HT-29 (cell line): ENCODE data around the gene CAND2. TPM values are rescaled to one million over a fixed set of nuclear protein-coding genes. Genes with fewer than 3 reads are reported as not detected.
A peak's percentile ranks its signal among the peaks of the same experiment; 100 is the strongest.
"Not testable (repeated sequence)": the region's sequence is repeated elsewhere in the genome, so short reads cannot be mapped to it uniquely, and the experiment has no call there.

Experiments used
- DNase-seq: peaks from one replicate; pipeline ENCODE4 v3.0.0-alpha.2; 2015; ENCODE audit warnings: low spot score
- total RNA-seq: library from RNA; depleted of rRNA; stranded (reverse); fragments of >200 nt; shearing (Covaris generic); gene quantifications from 2 replicates; pipeline ENCODE4 v1.2.3, GENCODE V29; 2014

The CAND2 gene
- total RNA-seq, 1 experiment from 2014 or later, result not detected

- no peak for DNase-seq
Observed at GRCh38 chr3:12771236-12771635, 25.2 kb upstream of the CAND2 start.

DNA sequence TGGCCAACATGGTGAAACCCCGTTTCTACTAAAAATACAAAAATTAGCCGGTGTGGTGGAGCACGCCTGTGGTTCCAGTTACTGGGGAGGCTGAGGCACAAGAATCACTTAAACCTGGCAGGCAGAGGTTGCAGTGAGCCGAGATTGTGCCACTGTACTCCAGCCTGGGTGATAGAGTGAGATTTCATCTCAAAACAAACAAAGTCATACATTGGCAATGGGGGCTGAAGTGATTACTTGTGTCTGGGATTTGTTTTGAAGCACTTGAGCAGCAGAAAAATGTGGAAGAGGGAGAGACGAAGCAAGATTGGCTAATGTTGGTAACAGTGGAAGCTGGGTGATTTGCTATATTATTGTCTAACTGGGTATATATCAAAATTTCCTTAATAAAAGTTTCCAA, 24.0 kb upstream of the CAND2 start:
- no peak for DNase-seq

GRCh38 chr3:12773030-12773709, 23.3 kb upstream of the CAND2 start:
- DNase-seq, result no peak

- no peak for DNase-seq
Observed at GRCh38 chr3:12773710-12774086, 22.8 kb upstream of the CAND2 start.

GRCh38 chr3:12774619-12775018, 21.9 kb upstream of the CAND2 start:
- no peak for DNase-seq

GRCh38 chr3:12775226-12775625, 21.3 kb upstream of the CAND2 start:
- DNase-seq, result no peak

- DNase-seq, result not testable (repeated sequence)
Observed at GRCh38 chr3:12775970-12776369, 20.5 kb upstream of the CAND2 start.

GRCh38 chr3:12777171-12777570, 19.3 kb upstream of the CAND2 start:
- DNase-seq, result no peak

DNA sequence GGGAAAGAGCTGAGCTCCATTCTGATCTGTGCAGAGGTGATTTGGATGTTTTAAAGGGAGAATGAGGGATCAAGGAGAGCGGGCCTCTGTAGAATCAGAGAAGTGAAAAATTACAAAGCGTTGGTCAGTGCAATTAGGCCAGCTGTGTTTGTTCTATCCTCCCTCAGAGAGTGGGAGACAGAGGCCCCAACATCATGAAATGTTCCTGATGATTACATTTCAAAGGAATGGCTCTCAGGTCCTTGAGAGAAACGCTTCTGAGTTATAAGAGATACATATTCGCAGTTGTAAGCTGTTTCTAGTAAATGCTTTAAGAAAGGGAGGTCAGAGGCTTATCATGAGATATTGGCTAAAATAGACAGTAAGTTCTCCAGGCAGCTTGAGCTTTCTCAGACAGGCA, 15.7 kb upstream of the CAND2 start:
- DNase-seq, result no peak

DNA sequence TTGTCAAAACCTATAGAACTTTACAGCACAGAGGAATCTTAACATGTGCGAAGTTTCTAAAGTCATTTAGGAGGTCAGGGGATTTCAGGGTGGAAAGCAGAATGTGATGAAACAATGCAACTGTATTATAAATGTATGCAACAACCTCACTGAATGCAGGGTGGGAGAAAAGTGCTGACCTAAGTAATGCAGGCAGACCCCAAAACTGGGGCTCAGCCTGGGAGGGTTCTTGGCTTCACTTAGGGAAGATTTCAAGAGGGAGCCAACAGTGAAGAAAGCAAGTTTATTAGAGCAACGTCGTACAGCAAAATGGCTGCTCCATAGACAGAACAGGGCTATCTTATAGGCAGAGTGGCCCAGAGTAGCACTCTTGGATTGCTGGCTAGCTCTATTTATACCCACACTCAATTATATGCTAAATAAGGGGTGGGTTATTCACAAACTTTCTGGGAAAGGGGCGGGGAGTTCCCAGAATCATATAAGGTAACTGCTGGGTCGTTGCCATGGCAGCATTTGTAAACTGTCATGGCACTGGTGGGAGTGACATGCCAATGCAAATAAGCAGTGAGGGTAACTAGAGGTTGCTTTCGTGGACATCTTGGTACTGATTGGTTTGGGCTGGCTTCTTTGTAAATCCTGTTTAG, 14.2 kb upstream of the CAND2 start:
- no peak for DNase-seq

DNA sequence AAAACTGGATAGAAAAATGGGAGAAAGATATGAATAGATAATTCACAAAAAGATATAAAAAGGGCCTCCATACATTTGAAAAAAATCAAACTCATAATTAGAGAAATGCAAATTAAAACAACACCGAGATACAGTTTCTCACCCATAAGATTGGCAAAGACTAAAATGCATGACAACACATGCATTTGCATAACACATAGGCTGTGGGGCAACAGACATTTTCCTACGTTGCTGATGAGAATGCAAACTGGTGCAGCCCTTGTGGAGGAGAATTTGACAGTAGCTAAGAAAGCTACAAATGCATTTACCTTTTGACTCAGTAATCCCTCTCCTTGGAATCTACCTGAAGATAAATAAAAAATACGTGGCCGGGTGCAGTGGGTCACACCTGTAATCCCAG, 11.4 kb upstream of the CAND2 start:
- no peak for DNase-seq

GRCh38 chr3:12787346-12787745, 9.1 kb upstream of the CAND2 start:
- peak; percentile 36 for DNase-seq

DNA sequence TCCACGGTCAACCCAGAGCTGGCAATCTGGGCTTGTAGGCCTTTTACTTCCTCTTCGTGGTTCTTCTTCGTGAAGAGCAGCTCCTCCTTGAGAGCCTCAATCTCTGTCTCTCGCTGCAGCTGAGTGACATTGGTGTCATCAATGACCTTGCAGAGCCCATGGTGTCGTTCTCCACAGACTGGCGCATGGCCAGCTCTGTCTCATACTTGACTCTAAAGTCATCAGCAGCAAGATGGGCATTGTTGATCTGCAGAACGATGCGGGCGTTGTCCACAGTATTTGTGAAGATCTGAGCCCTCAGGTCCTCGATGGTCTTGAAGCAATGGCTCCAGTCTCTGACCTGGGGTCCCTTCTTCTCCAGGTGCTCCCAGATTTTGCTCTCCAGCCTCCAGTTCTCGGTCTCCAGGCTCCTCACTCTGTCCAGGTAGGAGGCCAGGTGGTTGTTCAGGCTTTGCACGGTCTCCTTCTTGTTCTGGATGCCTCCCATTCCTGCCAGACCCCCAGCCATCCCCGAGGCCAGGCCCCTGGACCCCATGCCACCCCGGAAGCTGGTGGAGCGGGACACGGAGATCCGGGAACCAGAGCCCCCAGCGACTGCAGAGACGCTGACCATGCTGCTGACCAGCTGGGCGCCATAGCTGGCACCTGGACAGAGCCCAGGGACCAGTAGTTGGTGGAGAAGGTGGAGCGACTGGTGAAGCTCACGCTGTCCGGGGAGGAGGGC, 8.4 kb upstream of the CAND2 start:
- not testable (repeated sequence) for DNase-seq

DNA sequence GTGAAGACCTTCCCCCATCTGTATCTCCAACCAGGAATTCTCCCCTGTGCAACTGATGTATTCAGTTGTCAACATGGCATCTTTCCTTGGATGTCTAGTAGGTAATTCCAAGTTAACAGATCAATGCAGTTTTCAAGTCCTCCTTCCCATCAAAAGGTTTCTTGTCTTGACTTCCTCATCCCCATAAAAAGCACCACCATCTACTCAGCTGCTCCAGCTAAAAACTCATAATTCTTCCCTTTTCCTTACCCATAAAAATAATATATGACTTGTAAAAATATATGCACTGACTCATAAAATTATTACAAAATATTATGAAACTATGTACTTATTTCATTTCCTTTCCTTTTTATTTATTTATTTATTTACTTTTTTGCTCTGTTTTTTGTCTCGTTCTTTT, 5.0 kb upstream of the CAND2 start:
- DNase-seq, result no peak

DNA sequence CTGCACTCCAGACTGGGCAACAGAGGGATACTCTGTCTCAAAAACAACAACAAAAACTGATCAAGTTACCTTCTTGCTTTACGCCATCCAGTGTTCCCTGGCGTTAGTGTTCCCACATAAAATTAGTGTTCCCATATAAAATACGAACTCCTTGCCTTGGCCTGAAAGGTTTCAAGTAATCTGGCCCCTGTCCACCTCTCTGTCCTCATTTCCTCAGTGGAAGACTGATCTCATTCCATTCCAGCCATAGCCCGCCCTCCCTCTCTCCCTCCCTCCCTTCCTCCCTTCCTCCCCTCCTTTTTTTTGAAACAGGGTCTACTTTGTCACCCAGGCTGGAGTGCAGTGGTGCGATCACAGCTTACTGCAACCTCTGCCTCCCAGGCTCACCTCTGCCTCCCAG, 2.8 kb upstream of the CAND2 start:
- DNase-seq, result no peak

GRCh38 chr3:12797124-12797891, 828 bp downstream of the CAND2 start:
- no peak for DNase-seq

- DNase-seq, result no peak
Observed at GRCh38 chr3:12797892-12798558, 1.5 kb downstream of the CAND2 start.

GRCh38 chr3:12798559-12799179, 2.2 kb downstream of the CAND2 start:
- no peak for DNase-seq

DNA sequence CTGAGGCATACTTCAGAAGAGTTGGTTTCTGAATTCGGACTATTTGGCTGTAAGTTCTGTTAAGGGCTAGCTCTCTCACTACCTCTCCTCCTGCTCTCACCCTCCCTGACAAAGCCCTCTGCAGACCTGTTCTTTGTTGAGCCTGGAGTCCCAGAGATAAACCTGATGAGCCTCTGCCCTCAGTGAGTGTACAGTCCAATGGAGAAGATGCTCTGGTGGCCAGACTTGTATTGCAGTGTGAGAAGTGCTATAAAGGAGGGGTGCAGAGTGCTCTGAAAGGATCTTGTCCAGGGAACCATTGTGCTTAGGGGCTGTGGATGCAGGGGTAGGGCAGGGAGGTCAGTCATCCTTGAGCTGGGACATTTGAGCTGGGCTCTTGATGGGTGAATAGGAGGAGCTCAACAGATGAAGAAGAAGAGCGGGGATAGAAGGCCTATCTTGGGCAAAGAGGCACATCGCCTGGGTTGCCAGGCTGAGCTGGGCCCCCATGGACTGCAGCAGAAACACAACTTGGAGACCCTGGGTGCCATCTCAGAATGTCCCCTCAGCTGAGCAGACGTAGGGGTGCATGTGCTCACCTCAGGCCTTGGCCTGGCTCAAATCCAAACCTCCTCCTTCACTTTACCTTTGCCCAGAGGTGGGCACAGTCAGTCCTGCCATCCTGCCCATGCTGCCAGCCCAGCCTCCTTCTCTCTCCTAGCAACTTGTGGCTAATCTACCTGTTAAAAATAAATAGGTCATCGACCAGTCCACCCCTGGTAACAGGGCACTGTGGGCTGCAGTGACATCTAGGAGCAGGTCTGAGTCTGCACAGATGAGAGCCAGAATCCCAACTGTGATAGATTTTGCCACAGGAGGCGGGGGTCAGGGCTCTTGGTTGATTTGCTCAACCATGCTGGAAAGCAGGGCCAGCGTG, 3.3 kb downstream of the CAND2 start:
- DNase-seq, result no peak

DNA sequence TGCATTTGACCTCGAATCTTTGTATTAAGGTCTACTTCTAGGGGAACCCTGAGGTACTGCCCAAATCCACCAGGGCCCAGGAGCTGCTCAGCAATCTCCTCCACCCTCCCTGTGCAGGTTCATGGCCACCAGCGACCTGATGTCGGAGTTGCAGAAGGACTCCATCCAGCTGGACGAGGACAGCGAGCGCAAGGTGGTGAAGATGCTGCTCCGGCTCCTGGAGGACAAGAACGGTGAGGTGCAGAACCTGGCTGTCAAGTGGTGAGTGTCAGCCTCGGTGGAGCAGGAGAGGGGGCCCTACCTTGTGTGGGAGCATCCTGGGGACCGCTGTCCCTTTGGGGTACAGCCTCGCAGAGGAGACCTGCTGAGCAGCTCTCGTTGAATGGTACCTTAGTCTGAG, 6.9 kb downstream of the CAND2 start:
- no peak for DNase-seq
